ENCODE measurements around the gene TAF10.

Gene TAF10

GRCh38 chr11:6609502-6610015, 2.5 kb downstream of the TAF10 start:
- DNase-seq (ENCODE audit: extremely low read depth in 1 of 2, low read depth in 1 of 2), result no peak

GRCh38 chr11:6608726-6609501, 3.1 kb downstream of the TAF10 start:
- no peak for DNase-seq (ENCODE audit: extremely low read depth in 1 of 2, low read depth in 1 of 2)

- DNase-seq (ENCODE audit: extremely low read depth in 1 of 2, low read depth in 1 of 2), result no peak
Observed at GRCh38 chr11:6608011-6608410, 4.0 kb downstream of the TAF10 start.

GRCh38 chr11:6607190-6607795, 4.7 kb downstream of the TAF10 start:
- no peak for DNase-seq (ENCODE audit: extremely low read depth in 1 of 2, low read depth in 1 of 2)

GRCh38 chr11:6606471-6607189, 5.4 kb downstream of the TAF10 start:
- DNase-seq (ENCODE audit: extremely low read depth in 1 of 2, low read depth in 1 of 2), result no peak

- DNase-seq (ENCODE audit: extremely low read depth in 1 of 2, low read depth in 1 of 2), result no peak
Observed at GRCh38 chr11:6604790-6605189, 7.2 kb downstream of the TAF10 start.

GRCh38 chr11:6604081-6604626, 7.9 kb downstream of the TAF10 start:
- peak in 1 of 2 donors; percentile 33 for DNase-seq (ENCODE audit: extremely low read depth in 1 of 2, low read depth in 1 of 2)

- peak; percentile 71 to 74 for DNase-seq (ENCODE audit: extremely low read depth in 1 of 2, low read depth in 1 of 2)
Observed at GRCh38 chr11:6603287-6604080, 8.5 kb downstream of the TAF10 start, which contains the start of the genes ILK and RRP8. TSS of gene ILK (plus strand) at chr11:6603774. CDS start at chr11:6604272, 498 bp downstream. TSS of gene RRP8 (minus strand) at chr11:6603616. CDS start at chr11:6603502, 114 bp downstream.

- no peak for DNase-seq (ENCODE audit: extremely low read depth in 1 of 2, low read depth in 1 of 2)
Observed at GRCh38 chr11:6602096-6602940, 9.7 kb downstream of the TAF10 start.

GRCh38 chr11:6601041-6601461, 11.0 kb downstream of the TAF10 start:
- no peak for DNase-seq (ENCODE audit: extremely low read depth in 1 of 2, low read depth in 1 of 2)

GRCh38 chr11:6599881-6600390, 12.1 kb downstream of the TAF10 start:
- DNase-seq (ENCODE audit: extremely low read depth in 1 of 2, low read depth in 1 of 2), result no peak

- no peak for DNase-seq (ENCODE audit: extremely low read depth in 1 of 2, low read depth in 1 of 2)
Observed at GRCh38 chr11:6599449-6599848, 12.6 kb downstream of the TAF10 start.

- no peak for DNase-seq (ENCODE audit: extremely low read depth in 1 of 2, low read depth in 1 of 2)
Observed at GRCh38 chr11:6598555-6598954, 13.5 kb downstream of the TAF10 start.

GRCh38 chr11:6596239-6596877, 15.7 kb downstream of the TAF10 start:
- DNase-seq (ENCODE audit: extremely low read depth in 1 of 2, low read depth in 1 of 2), result no peak

- DNase-seq (ENCODE audit: extremely low read depth in 1 of 2, low read depth in 1 of 2), result no peak
Observed at GRCh38 chr11:6594142-6594768, 17.8 kb downstream of the TAF10 start.

- DNase-seq (ENCODE audit: extremely low read depth in 1 of 2, low read depth in 1 of 2), result no peak
Observed at GRCh38 chr11:6588018-6588417, 24.0 kb downstream of the TAF10 start.

GRCh38 chr11:6587360-6587953, 24.6 kb downstream of the TAF10 start:
- DNase-seq (ENCODE audit: extremely low read depth in 1 of 2, low read depth in 1 of 2), result no peak
